GM12892 (cell line): Measurements from ENCODE around the gene MPHOSPH10.
"Not testable (repeated sequence)": the region's sequence is repeated elsewhere in the genome, so short reads cannot be mapped to it uniquely, and the experiment has no call there.

Source experiments
- DNase-seq: peaks from one replicate; pipeline ENCODE4 v3.0.0; 2011; ENCODE audit not compliant: insufficient read length
- FAIRE-seq: peaks from 2 replicates; lab custom pipeline; 2011; peaks lifted over from hg19 to GRCh38; lab: Jason Lieb, UNC
- POLR2A ChIP-seq: IDR thresholded peaks from 2 replicates; pipeline ENCODE4 v1.6.1; 2011; ENCODE audit warnings: low read depth, low read length, control low read depth
- POLR2AphosphoS5 ChIP-seq: IDR thresholded peaks from 2 replicates; pipeline ENCODE4 v1.6.1; 2011; ENCODE audit warnings: low read depth, low read length, control low read depth
- TAF1 ChIP-seq: IDR thresholded peaks from 2 replicates; pipeline ENCODE4 v1.6.1; 2011; ENCODE audit warnings: low read depth, mild to moderate bottlenecking, control low read depth, low read length, borderline replicate concordance

Gene MPHOSPH10

DNA sequence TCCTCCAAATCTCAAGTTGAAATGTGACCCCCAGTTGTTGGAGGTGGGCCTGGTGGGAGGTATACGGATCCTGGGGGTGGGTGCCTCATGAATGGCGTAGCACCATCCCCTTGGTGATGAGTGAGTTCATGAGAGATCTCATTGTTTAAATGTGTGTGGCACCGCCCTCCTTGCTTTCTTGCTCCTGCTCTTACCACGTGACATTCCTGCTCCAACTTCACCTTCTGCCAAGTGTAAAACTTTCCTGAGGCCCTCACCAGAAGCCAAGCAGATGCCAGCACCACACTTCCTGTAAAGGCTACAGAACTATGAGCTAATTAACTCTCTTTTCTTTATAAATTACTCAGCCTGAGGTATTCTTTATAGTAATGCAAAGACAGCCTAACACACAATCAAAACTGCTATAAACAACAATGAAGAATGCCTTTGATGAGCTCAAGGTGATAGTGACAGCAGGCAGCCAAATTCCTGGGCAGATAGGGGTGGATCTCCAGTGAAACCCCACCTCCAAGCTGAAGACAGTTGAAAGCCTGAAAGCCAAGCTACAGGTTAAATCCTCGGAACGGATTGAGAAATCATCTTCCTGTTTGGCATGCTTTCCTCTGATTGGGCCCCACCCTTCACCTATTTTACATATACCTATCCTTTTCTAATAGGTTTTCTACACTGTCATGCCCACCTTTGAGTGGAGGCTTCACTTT, 27.3 kb upstream of the MPHOSPH10 start:
- DNase-seq (no peak), FAIRE-seq (no peak)
- TF ChIP-seq TAF1 (no peak), POLR2A (no peak), POLR2AphosphoS5 (no peak)

- DNase-seq (no peak), FAIRE-seq (no peak)
- no peak for TF ChIP-seq TAF1
- no peak for TF ChIP-seq POLR2AphosphoS5
- TF ChIP-seq POLR2A: no peak
These were observed 26.6 kb upstream of the MPHOSPH10 start for GRCh38 chr2:71103809-71104208.

DNA sequence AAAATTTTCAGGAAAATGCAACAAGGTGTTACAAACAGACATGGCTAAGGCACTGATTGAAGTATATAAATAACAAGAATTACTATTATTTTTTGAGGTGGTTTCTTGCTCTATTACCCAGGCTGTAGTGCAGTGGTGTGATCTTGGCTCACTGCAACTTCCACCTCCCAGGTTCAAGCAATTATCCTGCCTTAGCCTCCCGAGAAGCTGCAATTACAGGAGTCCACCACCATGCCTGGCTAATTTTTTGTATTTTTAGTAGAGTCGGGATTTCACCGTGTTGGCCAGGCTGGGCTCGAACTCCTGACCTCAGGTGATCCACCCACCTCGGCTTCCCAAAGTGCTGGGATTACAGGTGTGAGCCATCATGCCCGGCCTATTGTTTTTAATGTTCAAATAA, 24.0 kb upstream of the MPHOSPH10 start:
- FAIRE-seq, DNase-seq: not testable (repeated sequence)

DNA sequence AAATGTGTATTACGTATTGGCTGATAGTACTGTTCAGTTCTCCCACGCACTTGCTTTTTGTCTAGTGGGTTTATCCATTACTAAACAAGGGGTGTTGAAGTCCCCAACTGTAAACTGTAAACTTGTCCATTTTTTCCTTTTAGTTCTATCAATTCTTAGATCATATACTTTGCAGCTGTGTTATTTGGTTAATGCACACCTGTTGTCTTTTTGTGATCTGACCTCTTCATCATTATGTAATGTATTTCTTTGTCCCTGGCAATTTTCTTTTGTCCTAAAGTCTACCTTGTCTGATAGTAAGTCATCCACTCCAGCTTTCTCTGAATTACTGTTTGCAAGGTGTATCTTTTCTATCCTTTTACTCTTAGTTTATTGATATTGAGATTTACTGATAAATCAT, 22.3 kb upstream of the MPHOSPH10 start:
- TF ChIP-seq POLR2AphosphoS5: no peak
- no peak for TF ChIP-seq TAF1
- no peak for TF ChIP-seq POLR2A
- FAIRE-seq (no peak), DNase-seq (no peak)

GRCh38 chr2:71113843-71114242, 16.6 kb upstream of the MPHOSPH10 start:
- no peak for DNase-seq
- TF ChIP-seq POLR2A (no peak), TAF1 (no peak), POLR2AphosphoS5 (no peak)
- no peak for FAIRE-seq

- DNase-seq (no peak), FAIRE-seq (no peak)
- TF ChIP-seq TAF1: no peak
- no peak for TF ChIP-seq POLR2A
- TF ChIP-seq POLR2AphosphoS5: no peak
These were observed 13.4 kb upstream of the MPHOSPH10 start for GRCh38 chr2:71117063-71117462.

GRCh38 chr2:71120195-71120594, 10.2 kb upstream of the MPHOSPH10 start:
- TF ChIP-seq TAF1 (no peak), POLR2AphosphoS5 (no peak), POLR2A (no peak)
- no peak for DNase-seq
- no peak for FAIRE-seq

DNA sequence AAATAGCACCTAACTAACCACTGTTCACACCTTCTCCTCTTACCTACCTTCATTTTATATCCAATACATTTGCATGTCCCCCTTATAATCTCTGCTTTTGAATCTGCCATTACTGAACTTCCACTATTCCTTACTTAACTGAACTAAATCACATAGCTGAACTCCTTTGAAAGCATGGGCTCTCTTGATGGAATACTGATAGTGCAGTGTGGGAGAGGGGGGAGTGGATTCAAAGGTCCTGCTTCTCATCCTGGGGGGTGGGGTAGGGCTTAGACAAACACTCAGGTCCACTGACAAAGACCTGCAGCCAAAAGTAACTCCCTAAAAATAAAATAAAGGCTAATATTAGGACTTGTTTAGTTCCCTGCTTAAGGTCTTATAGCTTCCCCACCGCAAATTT, 9.0 kb upstream of the MPHOSPH10 start:
- FAIRE-seq (no peak), DNase-seq (no peak)
- TF ChIP-seq POLR2AphosphoS5 (no peak), TAF1 (no peak)

- TF ChIP-seq TAF1 (no peak), POLR2A (no peak), POLR2AphosphoS5 (no peak)
- DNase-seq: no peak
- no peak for FAIRE-seq
These were observed 7.8 kb upstream of the MPHOSPH10 start for GRCh38 chr2:71122387-71123298.

- FAIRE-seq: no peak
- no peak for TF ChIP-seq POLR2A
- no peak for DNase-seq
These were observed 4.7 kb upstream of the MPHOSPH10 start for GRCh38 chr2:71125506-71126294.

- no peak for TF ChIP-seq TAF1
- no peak for TF ChIP-seq POLR2AphosphoS5
- no peak for TF ChIP-seq POLR2A
- DNase-seq (no peak), FAIRE-seq (no peak)
These were observed 3.5 kb upstream of the MPHOSPH10 start for GRCh38 chr2:71126957-71127356.
